Activated CD4-positive, alpha-beta T cell treated with anti-CD3 and anti-CD28 coated beads, Interleukin-10, Interleukin-2, amounts not matched to agents 100 ng/mL and 50 ng/mL, durations not matched to agents 16 hours and 8 hours (primary cell): ENCODE measurements around the gene BUD23.
"Not testable (repeated sequence)": the region's sequence is repeated elsewhere in the genome, so short reads cannot be mapped to it uniquely, and the experiment has no call there.

Experiments used
- DNase-seq: peaks from one replicate; pipeline ENCODE4 v3.0.0-alpha.2; 2020

The BUD23 gene

GRCh38 chr7:73683056-73683787, at the start of gene BUD23, which contains the start of gene DNAJC30:
Gene BUD23, plus strand, starts transcription at chr7:73683597. Its CDS starts 29 bp downstream, at chr7:73683626.
Gene DNAJC30, minus strand, starts transcription at chr7:73683453. Its CDS starts 30 bp downstream, at chr7:73683423.
- DNase-seq: peak; percentile 97

GRCh38 chr7:73633844-73634243, 49.6 kb upstream of the BUD23 start:
- no peak for DNase-seq

GRCh38 chr7:73635428-73636200, 47.8 kb upstream of the BUD23 start:
- DNase-seq: no peak

- no peak for DNase-seq
Measured at GRCh38 chr7:73638911-73639310, 44.5 kb upstream of the BUD23 start.

GRCh38 chr7:73642834-73643233, 40.6 kb upstream of the BUD23 start:
- no peak for DNase-seq

- DNase-seq: no peak
Measured at GRCh38 chr7:73644688-73645286, 38.6 kb upstream of the BUD23 start.

GRCh38 chr7:73645643-73646174, 37.7 kb upstream of the BUD23 start:
- no peak for DNase-seq

GRCh38 chr7:73646785-73647724, 36.3 kb upstream of the BUD23 start:
- no peak for DNase-seq

- peak; percentile 11 for DNase-seq
Measured at GRCh38 chr7:73647725-73648592, 35.4 kb upstream of the BUD23 start.

- DNase-seq: no peak
Measured at GRCh38 chr7:73648593-73649332, 34.6 kb upstream of the BUD23 start.

- no peak for DNase-seq
Measured at GRCh38 chr7:73649576-73649975, 33.8 kb upstream of the BUD23 start.

GRCh38 chr7:73650524-73650923, 32.9 kb upstream of the BUD23 start:
- no peak for DNase-seq

GRCh38 chr7:73652541-73652949, 30.9 kb upstream of the BUD23 start:
- no peak for DNase-seq

GRCh38 chr7:73655309-73655708, 28.1 kb upstream of the BUD23 start:
- not testable (repeated sequence) for DNase-seq

GRCh38 chr7:73659983-73660382, 23.4 kb upstream of the BUD23 start:
- DNase-seq: no peak

GRCh38 chr7:73660594-73660993, 22.8 kb upstream of the BUD23 start:
- not testable (repeated sequence) for DNase-seq

GRCh38 chr7:73663033-73663432, 20.4 kb upstream of the BUD23 start:
- no peak for DNase-seq

GRCh38 chr7:73667344-73668102, 15.9 kb upstream of the BUD23 start, which contains the start of gene VPS37D:
Gene VPS37D, plus strand, starts transcription at chr7:73667831. Its CDS starts 128 bp downstream, at chr7:73667959.
- peak; percentile 93 for DNase-seq

GRCh38 chr7:73668103-73668885, 15.1 kb upstream of the BUD23 start:
- DNase-seq: no peak
